Measurements from ENCODE around the gene UQCR11.

The UQCR11 gene

DNA sequence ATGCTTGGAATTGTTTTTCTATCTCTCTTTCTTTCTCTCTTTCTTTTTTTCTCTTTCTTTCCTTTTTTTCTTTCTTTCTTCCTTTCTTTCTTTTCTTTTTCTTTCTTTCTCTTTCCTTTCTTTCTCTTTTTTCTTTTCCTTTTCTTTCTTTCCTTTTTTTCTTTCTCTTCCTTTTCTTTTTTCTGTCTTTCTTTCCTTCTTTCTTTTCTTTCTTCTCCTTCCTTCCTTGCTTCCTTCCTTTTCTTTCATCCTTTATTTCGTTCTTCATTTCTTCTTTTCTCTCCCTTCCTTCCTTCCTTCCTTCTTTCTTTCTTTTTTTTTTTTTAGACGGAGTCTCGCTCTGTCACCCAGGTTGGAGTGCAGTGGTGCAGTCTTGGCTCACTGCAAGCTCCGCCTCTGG lies 35.3 kb downstream of the UQCR11 start:
- ChIA-PET CTCF (interaction anchor here (1.1 kb wide), 1 partner anchor 24 kb away, joined by 3 read pairs; no protein-coding TSS in a partner anchor), POLR2A (no interaction called here)
- DNase-seq (ENCODE audit: low read depth, low spot score) = no peak
- H3K4me3 ChIP-seq (ENCODE audit: low read depth, low read length) = no peak overlapping the region
- TF ChIP-seq, protein P1, sequence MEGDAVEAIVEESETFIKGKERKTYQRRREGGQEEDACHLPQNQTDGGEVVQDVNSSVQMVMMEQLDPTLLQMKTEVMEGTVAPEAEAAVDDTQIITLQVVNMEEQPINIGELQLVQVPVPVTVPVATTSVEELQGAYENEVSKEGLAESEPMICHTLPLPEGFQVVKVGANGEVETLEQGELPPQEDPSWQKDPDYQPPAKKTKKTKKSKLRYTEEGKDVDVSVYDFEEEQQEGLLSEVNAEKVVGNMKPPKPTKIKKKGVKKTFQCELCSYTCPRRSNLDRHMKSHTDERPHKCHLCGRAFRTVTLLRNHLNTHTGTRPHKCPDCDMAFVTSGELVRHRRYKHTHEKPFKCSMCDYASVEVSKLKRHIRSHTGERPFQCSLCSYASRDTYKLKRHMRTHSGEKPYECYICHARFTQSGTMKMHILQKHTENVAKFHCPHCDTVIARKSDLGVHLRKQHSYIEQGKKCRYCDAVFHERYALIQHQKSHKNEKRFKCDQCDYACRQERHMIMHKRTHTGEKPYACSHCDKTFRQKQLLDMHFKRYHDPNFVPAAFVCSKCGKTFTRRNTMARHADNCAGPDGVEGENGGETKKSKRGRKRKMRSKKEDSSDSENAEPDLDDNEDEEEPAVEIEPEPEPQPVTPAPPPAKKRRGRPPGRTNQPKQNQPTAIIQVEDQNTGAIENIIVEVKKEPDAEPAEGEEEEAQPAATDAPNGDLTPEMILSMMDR (IDR thresholded peaks at IDR 0.05; ENCODE audit: insufficient read depth, low read length, missing control alignments) = no peak

DNA sequence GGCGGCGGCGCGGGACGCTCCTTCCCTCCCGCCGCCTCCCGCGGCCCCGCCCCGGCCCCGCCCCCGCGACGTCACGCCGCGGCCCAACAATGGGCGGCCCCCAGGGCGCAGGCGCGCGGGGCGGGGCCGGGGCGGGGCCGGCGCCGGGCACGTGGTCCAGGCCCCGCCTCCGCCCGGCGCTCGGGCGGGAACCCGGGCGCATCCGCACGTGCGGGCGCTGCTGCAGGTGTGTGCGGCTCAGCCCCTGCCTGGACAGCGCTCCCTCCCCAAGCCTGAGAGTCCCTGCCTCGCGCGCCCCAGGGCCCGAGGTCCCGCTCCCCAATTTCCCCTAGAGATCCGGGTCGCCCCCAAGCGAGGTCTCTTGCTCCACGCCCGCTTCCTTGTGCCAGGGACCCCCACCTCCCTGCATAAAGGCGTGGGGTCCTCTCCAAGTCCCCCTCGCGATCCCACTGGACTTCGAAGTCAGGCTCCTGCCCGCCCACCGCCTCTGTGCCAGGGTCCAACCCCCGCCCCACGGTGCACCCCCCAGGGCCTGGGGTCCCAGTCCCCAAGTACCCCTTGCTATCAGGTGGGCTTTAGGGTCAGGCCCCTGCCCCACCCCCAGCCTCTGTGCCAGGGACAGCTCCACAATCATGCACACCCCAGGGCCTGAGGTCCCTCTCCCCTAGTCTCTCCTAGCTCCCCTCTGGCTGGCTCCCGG lies 36.8 kb downstream of the UQCR11 start, which contains the start of gene MEX3D:
MEX3D (minus strand) TSS at position 6 of the 700 bp plus-strand sequence. CDS start 267 bp downstream, outside the sequence.
- DNase-seq (ENCODE audit: low read depth, low spot score) = no peak
- H3K4me3 ChIP-seq (ENCODE audit: low read depth, low read length) = peak within 1 kb of the TSS; percentile 78
- CTCF ChIA-PET = interaction anchor here (1.1 kb wide), 2 partner anchors 22 to 56 kb away, joined by 3 read pairs; no protein-coding TSS in a partner anchor
- POLR2A ChIA-PET = no interaction called here
- TF ChIP-seq, protein P1 (IDR thresholded peaks at IDR 0.05; ENCODE audit: insufficient read depth, low read length, missing control alignments) = no peak

- TF ChIP-seq, protein P1 (IDR thresholded peaks at IDR 0.05; ENCODE audit: insufficient read depth, low read length, missing control alignments) = no peak
- peak overlapping the region; percentile 78 for H3K4me3 ChIP-seq (ENCODE audit: low read depth, low read length)
- no peak for DNase-seq (ENCODE audit: low read depth, low spot score)
- CTCF ChIA-PET = no interaction called here
- POLR2A ChIA-PET = no interaction called here
Measured at GRCh38 chr19:1567848-1568227, 37.4 kb downstream of the UQCR11 start.

DNA sequence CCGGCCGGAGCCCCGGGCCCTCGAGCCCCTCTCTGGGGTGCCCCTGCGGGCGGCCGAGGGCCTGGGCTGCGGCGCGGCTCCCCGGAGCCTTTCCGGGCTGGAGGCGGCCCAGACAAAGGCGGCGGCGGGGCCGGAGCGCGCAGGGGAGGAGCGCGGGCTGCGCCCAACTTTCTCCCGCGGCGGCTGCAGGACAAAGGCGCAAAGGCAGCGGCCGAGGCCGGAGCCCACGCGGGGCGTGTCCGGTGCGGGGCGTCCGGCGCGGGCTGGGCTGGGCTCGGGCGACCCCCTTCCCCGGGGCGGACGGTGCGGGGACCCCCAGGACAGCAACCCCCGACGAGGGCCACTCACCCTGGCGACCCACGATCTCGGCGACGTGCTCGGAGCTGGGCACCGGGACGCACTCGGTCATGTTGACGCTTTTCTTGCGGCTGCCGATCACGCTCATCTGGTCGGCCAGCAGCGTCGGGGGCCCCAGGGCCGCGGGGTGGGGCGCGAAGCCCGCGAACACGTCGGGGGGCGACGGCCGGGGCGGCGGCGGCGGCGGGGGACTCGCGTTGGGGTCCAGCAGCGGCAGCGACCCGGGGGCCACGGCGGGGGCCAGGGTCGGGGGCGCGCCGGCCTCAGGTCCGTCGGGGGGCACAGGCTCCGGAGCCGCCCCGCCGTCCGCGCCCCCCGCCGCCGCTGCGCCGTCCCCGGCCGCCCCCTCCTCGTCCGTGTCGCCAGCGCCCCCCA lies 38.0 kb downstream of the UQCR11 start:
- POLR2A ChIA-PET = interaction anchor here (1.1 kb wide), 1 partner anchor 38 kb away, joined by 3 read pairs; the partner anchor contains the start of gene UQCR11
- TF ChIP-seq, protein P1 (IDR thresholded peaks at IDR 0.05; ENCODE audit: insufficient read depth, low read length, missing control alignments) = no peak
- DNase-seq (ENCODE audit: low read depth, low spot score) = no peak

GRCh38 chr19:1566392-1567115 lies 38.7 kb downstream of the UQCR11 start:
- CTCF ChIA-PET = interaction anchor here (1.3 kb wide), 1 partner anchor 15 kb away, joined by 4 read pairs; no protein-coding TSS in a partner anchor
- DNase-seq (ENCODE audit: low read depth, low spot score) = peak; percentile 9
- H3K4me3 ChIP-seq (ENCODE audit: low read depth, low read length) = peak overlapping the region; percentile 78
- POLR2A ChIA-PET = interaction anchor here (1.0 to 1.1 kb wide), 2 partner anchors 26 to 39 kb away, joined by 3 to 6 read pairs; partner anchors contain the start of genes MBD3 and UQCR11
- TF ChIP-seq, protein P1 (IDR thresholded peaks at IDR 0.05; ENCODE audit: insufficient read depth, low read length, missing control alignments) = no peak

More for the DNA sequence above, 38.0 kb downstream of the UQCR11 start:
- CTCF ChIA-PET = interaction anchor here (1.3 kb wide), 1 partner anchor 16 kb away, joined by 4 read pairs; no protein-coding TSS in a partner anchor
- peak overlapping the region; percentile 78 for H3K4me3 ChIP-seq (ENCODE audit: low read depth, low read length)
